Kidney (tissue), 14 donors: ENCODE results near the gene PPP6R1. TPM values are rescaled to one million over a fixed set of nuclear protein-coding genes. Genes with fewer than 3 reads are reported as not detected.

Source experiments
- DNase-seq, 5 donors: peaks; one replicate each; pipeline ENCODE4 v3.0.0-alpha.2; 2013 to 2020
- FAIRE-seq: peaks from 2 replicates; lab custom pipeline; 2012; peaks lifted over from hg19 to GRCh38; lab: Jason Lieb, UNC
- H3K27ac ChIP-seq, 2 donors: one replicate each; pipeline ENCODE4 v1.7.0; 2013; ENCODE audit warnings: low read depth in 2 of 2, low read length in 2 of 2, inconsistent platforms in 1 of 2
- H3K27me3 ChIP-seq: one replicate; pipeline ENCODE4 v1.7.1; 2013; ENCODE audit warnings: low read length, inconsistent platforms; ENCODE audit not compliant: control insufficient read depth, insufficient read depth
- H3K36me3 ChIP-seq, 3 donors: one replicate each; pipeline versions ENCODE4 v1.7.0 to v1.7.1; 2013; ENCODE audit warnings: low read length in 3 of 3, control low read depth in 1 of 3, inconsistent platforms in 1 of 3; ENCODE audit not compliant: insufficient read depth in 3 of 3, control insufficient read depth in 2 of 3
- H3K4me1 ChIP-seq, 3 donors: one replicate each; pipeline versions ENCODE4 v1.7.0 to v1.7.1; 2013; ENCODE audit warnings: low read length in 3 of 3, inconsistent platforms in 1 of 3, low read depth in 1 of 3; ENCODE audit not compliant: control insufficient read depth in 2 of 3, insufficient read depth in 2 of 3
- H3K4me3 ChIP-seq, 3 donors: one replicate each; pipeline versions ENCODE4 v1.7.0 to v1.8.1; 2013; ENCODE audit warnings: low read length in 3 of 3, control low read depth in 1 of 3, inconsistent platforms in 1 of 3
- H3K9ac ChIP-seq, 3 donors: one replicate each; pipeline versions ENCODE4 v1.7.0 to v1.7.1; 2013; ENCODE audit warnings: low read length in 3 of 3, control low read depth in 1 of 3, inconsistent platforms in 1 of 3
- H3K9me3 ChIP-seq, 3 donors: one replicate each; pipeline versions ENCODE4 v1.7.0 to v1.7.1; 2013; ENCODE audit warnings: low read length in 3 of 3, control low read depth in 1 of 3, inconsistent platforms in 1 of 3; ENCODE audit not compliant: control insufficient read depth in 2 of 3, insufficient read depth in 1 of 3
- intact Hi-C: fragments of 100-400 bp; cut with DNase I; formaldehyde crosslinking; loops from one replicate; pipeline ENCODE4 v1.11.1; 2022
- polyA plus RNA-seq: library from polyadenylated mRNA; stranded (reverse); fragments of 350-450 nt; fragmentation: Illumina TruSeq; extraction: RNeasy Lipid Tissue Mini Kit (QIAGEN cat#74804); gene quantifications from one replicate; pipeline ENCODE4 v1.2.3, GENCODE V29; 2014; ENCODE audit warnings: low read depth, low replicate concordance; ENCODE audit not compliant: insufficient read depth
- total RNA-seq: library from RNA; stranded (reverse); fragmentation: NEBNext Ultra II Directional; extraction: Animal tissue kit (Norgen Biotek cat#: 25700); gene quantifications from one replicate; pipeline ENCODE4 v1.2.1, GENCODE V29; 2021
- TF ChIP-seq, protein P1 (sequence below): IDR thresholded peaks from 3 replicates; pipeline ENCODE4 v1.5.1; 2012; ENCODE audit warnings: mild to moderate bottlenecking, moderate library complexity, borderline replicate concordance; ENCODE audit not compliant: insufficient read depth; ENCODE audit errors: extremely low read depth
- donor health status: control.
- donor health status: control.
- donor health status: control.
- donor health status: control.
- donor health status: control.
- donor health status: DM: yes; HTN: yes; CAD: no.
- donor health status: Normal renal cell carcinoma (clear cell type).

The PPP6R1 gene
- total and polyA plus RNA-seq, 2 donors from 2014 or later = 30.6 to 61.6 TPM

DNA sequence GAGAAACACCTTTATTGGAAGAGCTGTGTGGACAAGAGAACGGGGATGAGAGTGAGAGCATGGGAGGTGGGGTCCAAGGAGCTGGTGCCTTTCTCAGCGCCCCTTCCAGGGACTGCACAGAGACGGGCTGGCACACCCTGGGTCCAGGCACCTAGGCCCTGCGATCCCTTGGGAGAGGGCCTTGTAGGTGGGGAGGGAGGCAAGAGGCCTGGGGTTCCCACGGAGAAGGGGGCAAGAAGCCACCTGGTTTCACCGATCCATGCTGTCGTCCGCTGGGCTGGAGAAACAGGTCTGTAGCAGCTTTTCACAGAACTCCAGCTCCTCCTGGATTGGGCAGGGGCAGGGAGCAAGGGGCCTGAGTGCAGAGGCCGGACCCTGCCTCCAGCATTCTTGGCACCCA, 3.5 kb upstream of the PPP6R1 start:
- intact Hi-C loops = loop anchor here (10.0 kb wide), 1 partner anchor 352 kb away; no protein-coding TSS in a partner anchor

DNA sequence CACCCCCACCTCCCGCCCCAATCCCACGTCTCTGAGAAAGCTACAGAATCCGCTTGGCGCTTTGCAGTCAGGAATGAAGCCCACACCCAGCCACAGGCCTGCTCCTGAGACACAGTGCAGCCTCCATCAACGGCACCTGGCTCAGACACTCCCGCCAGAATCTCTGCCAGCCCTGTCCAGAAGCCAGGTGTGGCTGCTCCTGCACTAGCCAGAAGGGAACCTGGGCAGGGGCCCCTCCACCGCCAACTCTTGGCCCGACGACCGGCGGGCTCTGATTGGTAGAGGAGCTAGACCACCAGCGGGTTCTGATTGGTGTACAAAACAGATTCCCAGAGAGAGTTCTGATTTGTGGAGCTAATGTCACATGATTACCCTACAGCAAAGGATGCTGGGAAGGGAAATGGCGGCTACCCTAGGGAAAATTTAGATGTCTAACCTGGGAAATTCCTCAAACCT, 2.9 kb upstream of the PPP6R1 start:
- Histone ChIP-seq H3K27ac (no peak overlapping the region), H3K4me1 (peaks cover under 1 to 16% (median 3%) of the 10 kb centered on the region in 3 donors), H3K9me3 (peaks cover 0 to 3% (median 0%) of the 10 kb centered on the region in 3 donors), H3K27me3 (no peaks in the 10 kb centered on the region), H3K4me3 (no peak overlapping the region), H3K9ac (no peak overlapping the region), H3K36me3 (peaks cover 0 to 3% (median 0%) of the 10 kb centered on the region in 3 donors)
- intact Hi-C loops = loop anchor here (10.0 kb wide), 1 partner anchor 353 kb away; no protein-coding TSS in a partner anchor
- TF ChIP-seq, protein P1, sequence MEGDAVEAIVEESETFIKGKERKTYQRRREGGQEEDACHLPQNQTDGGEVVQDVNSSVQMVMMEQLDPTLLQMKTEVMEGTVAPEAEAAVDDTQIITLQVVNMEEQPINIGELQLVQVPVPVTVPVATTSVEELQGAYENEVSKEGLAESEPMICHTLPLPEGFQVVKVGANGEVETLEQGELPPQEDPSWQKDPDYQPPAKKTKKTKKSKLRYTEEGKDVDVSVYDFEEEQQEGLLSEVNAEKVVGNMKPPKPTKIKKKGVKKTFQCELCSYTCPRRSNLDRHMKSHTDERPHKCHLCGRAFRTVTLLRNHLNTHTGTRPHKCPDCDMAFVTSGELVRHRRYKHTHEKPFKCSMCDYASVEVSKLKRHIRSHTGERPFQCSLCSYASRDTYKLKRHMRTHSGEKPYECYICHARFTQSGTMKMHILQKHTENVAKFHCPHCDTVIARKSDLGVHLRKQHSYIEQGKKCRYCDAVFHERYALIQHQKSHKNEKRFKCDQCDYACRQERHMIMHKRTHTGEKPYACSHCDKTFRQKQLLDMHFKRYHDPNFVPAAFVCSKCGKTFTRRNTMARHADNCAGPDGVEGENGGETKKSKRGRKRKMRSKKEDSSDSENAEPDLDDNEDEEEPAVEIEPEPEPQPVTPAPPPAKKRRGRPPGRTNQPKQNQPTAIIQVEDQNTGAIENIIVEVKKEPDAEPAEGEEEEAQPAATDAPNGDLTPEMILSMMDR = no peak
- FAIRE-seq = no peak
- DNase-seq = no peak

More for the DNA sequence above, 3.5 kb upstream of the PPP6R1 start:
- H3K36me3 ChIP-seq = peaks cover 0 to 3% (median 0%) of the 10 kb centered on the region in 3 donors
- H3K9ac ChIP-seq = no peak overlapping the region
- H3K4me3 ChIP-seq = no peak overlapping the region
- H3K4me1 ChIP-seq = peaks cover 0 to 9% (median 0%) of the 10 kb centered on the region in 3 donors
- H3K27ac ChIP-seq = no peak overlapping the region
- DNase-seq (no peak), FAIRE-seq (no peak)
- TF ChIP-seq, protein P1 = no peak
- H3K9me3 ChIP-seq = peaks cover 0 to 4% (median 0%) of the 10 kb centered on the region in 3 donors
- H3K27me3 ChIP-seq = no peaks in the 10 kb centered on the region

DNA sequence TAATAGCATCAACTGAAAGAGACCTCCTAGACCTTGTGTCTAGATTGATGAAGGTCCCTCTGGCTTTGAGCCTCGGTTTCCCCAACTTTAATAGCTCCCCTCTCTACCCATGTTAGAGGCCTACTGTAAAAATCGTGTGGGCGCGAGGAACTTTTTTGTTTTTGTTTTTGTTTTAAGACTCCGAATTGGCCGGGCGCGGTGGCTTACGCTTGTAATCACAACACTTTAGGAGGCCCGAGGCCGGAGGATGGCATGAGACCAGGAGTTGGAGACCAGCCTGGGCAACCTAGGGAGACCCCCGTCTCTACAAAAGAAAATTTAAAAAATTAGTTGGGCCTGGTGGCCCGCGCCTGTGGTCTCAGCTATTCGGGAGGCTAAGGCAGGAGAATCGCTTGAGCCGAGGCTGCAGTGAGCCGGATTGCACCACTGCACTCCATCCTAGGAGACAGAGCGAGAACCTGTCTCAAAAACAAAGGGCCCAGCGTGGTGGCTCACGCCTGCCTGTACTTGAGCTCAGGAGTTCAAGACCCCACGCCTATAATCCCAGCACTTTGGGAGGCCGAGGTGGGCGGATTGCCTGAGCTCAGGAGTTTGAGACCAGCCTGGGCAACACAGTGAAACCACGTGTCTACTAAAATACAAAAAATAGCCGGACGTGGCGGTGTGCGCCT, 858 bp upstream of the PPP6R1 start:
- peak overlapping the region; percentile 43 to 63 (median 58) for H3K9ac ChIP-seq
- H3K27ac ChIP-seq = peak overlapping the region; percentile 66 to 88
- H3K36me3 ChIP-seq = peaks cover 0 to 3% (median 0%) of the 10 kb centered on the region in 3 donors
- peak overlapping the region; percentile 50 to 70 (median 70) for H3K4me3 ChIP-seq
- DNase-seq = no peak
- TF ChIP-seq, protein P1 = no peak
- no peak for FAIRE-seq
- intact Hi-C loops = loop anchor here (10.0 kb wide), 1 partner anchor 355 kb away; no protein-coding TSS in a partner anchor
- no peaks in the 10 kb centered on the region for H3K27me3 ChIP-seq
- peaks cover 2 to 35% (median 18%) of the 10 kb centered on the region in 3 donors for H3K4me1 ChIP-seq
- no peaks in the 10 kb centered on the region for H3K9me3 ChIP-seq
